ENCODE data around the gene N4BP2.
"Not testable (repeated sequence)": the region's sequence is repeated elsewhere in the genome, so short reads cannot be mapped to it uniquely, and the experiment has no call there.

N4BP2 gene

DNA sequence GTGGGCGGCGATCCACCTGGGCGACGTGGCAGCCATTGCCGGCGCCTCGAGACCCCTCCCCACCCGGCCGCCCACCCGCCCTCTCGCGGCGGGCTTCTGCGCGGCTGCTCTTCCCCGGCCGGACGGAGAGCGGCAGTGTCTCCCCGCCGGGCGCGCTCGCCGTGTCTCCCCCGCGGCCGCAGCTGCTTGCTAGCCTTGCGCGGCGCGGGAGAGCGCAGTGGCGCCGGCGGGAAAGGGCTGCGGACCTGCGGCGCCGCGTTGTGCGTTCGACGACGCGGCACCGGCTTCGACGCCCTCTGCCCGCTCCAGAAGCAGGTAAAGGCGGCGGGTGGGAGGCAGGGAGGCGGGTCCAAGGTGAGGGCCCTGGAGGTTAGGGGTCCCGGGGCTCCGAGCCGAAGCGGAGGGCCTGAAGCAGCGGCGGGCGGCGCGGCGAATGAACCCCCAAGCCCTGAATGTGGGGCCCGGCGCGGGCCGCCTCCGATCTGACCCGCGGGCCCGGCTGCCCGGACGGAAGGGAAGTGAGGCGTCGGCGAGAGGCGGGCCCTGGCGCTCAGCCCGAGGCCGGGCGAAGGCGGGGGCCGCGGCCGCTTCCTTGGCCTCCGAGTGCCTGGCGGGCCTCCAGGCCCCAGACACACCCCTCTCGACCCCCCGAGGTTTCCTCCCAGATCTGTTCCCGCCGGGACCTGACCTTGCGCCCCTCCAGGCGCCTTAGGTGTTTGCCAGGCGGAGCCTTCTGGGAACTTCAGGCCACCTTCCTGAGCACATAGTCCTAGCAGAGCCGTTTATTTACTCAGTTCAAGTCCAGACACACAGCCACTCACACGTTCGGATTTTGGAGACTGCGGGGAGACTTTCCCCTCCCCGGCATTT lies at the start of gene N4BP2:
TSS of gene N4BP2 (plus strand) at position 135 of the 870 bp plus-strand sequence. CDS start 40,491 bp downstream, outside the sequence.
- DNase-seq = no peak

DNA sequence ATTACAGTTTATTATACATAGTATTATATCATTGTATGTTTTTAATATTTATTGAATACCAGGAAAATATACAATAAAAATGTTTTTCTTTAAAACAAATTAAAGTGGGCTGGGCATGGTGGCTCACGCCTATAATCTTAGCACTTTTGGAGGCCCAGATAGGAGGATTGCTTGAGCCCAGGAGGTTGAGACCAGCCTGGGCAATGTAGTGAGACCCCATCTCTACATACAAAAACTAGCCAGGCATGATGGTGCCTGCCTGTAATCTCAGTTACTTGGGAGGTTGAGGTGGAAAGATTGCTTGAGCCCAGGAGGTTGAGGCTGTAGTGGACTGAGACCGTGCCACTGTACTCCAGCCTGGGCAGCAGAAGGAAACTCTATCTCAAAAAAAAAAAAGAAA lies 40.6 kb upstream of the N4BP2 start:
- DNase-seq = no peak

DNA sequence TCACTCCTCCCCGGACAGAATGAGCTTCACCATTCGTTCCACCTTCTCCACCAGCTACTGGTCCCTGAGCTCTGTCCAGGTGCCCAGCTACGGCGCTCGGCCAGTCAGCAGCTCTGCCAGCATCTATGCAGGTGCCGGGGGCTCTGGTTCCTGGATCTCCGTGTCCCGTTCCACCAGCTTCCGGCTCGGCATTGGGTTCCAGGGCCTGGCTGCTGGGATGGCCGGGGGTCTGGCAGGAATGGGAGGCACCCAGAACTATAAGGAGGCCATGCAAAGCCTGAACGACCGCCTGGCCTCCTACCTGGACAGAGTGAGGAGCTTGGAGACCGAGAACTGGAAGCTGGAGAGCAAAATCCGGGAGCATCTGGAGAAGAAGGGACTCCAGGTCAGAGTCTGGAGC lies 36.4 kb upstream of the N4BP2 start:
- no peak for DNase-seq

DNA sequence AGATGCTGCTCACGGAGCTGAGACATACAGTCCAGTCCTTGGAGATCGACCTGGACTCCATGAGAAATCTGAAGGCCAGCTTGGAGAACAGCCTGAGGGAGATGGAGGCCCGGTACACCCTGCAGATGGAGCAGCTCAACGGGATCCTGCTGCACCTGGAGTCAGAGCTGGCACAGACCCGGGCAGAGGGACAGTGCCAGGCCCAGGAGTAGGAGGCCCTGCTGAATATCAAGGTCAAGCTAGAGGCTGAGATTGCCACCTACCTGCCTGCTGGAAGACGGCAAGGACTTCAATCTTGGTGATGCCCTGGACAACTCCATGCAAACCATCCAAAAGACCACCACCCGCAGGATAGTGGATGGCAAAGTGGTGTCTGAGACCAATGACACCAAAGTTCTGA lies 35.5 kb upstream of the N4BP2 start:
- not testable (repeated sequence) for DNase-seq

DNA sequence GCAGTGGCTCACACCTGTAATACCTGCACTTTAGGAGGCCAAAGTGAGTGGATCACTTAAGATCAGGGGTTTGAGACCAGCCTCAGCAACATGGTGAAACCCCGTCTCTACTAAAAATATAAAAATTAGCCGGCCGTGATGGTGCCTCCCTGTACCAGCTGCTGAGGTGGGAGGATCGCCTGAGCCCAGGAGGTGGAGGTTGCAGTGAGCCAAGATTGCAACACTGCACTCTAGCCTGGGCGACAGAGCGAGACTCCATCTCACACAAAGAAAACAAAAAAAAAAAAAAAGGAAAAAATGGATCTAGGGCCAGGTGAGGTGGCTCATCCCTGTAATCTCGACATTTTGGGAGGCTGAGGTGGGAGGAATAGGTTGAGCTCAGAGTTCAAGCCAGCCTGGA lies 32.6 kb upstream of the N4BP2 start:
- DNase-seq = not testable (repeated sequence)

DNA sequence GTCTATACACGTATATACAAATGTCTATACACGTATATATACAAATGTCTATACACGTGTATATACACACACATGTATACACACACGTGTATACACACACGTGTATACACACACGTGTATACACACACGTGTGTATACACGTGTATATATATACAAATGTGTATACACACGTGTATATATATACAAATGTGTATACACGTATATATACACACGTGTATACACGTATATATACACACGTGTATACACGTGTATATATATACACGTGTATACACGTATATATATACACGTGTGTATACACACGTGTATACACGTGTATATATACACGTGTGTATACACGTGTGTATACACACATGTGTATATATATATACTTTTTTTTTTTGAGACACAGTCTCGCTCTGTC lies 23.9 kb upstream of the N4BP2 start:
- no peak for DNase-seq

DNA sequence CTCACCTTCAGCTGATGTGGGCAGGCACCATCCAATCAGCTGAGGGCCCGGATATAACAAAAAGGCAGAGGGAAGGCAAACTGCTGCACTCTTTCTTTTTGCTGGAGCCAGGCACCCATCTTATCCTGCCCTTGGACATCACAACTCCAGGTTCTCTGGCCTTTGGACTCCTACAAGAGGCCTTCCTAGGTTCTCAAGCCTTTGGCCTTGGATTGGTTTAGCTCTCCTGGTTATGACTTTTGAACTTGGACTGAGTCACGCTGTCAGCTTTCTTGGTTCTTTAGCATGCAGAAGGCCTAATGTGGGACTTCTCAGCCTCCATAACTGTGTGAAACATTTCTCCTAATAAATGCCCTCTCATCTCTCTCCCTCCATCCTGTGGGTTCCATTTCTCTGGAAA lies 23.0 kb upstream of the N4BP2 start:
- no peak for DNase-seq

DNA sequence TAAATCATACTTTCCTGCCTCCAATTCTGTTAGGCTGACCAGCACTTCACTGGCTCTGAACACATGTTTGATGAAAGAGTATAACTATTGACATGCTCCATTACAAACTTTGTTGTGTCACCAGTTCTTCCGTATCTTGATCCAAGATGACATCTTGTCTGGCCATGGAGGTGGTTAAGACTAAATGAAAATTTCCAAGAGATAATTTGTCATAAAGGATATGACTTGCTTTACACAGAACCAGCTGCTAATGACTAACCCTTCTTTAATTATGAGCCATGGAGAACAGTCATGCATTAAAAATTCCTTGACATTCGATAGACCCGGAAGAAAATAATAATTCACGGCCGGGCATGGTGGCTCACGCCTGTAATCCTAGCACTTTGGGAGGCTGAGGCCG lies 17.7 kb upstream of the N4BP2 start:
- no peak for DNase-seq

DNA sequence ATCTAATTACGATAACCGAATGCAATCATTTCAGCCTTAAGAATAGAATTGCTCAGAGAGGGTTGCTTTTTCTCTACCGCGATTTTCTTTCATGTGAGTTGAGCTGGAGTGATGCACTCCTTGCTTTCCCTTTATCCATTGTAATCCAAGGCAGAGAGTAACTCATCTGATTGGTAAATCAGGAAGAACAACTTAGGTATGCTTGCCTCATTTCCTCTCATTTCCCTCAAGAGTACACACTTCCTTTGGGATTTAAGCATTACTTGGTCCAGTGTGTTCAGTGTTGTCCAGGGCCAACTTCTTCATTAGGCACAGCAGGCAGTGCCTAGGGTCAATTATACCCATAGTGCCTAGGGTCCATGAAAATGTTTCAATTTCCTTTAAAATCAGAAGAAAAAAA lies 15.7 kb upstream of the N4BP2 start:
- DNase-seq = no peak

DNA sequence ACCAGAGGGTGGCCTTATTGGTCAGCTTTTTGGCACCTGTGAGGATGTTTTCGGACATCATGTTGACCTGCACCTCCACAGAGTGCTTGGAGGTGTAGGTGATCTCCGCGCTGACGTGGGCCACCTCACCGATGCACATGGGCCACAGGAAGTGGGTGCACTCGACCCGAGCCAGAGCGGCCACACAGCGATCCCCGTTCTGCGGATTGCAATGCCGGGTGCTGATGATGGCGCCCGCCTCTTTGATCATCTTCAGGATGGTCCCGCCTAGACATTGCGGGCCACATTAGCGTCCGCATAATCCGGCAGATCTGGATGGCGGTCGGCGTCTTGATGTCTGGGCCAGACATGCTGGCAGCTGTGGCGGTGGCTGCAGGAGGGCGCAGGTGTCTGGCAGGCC lies 12.9 kb upstream of the N4BP2 start:
- no peak for DNase-seq

DNA sequence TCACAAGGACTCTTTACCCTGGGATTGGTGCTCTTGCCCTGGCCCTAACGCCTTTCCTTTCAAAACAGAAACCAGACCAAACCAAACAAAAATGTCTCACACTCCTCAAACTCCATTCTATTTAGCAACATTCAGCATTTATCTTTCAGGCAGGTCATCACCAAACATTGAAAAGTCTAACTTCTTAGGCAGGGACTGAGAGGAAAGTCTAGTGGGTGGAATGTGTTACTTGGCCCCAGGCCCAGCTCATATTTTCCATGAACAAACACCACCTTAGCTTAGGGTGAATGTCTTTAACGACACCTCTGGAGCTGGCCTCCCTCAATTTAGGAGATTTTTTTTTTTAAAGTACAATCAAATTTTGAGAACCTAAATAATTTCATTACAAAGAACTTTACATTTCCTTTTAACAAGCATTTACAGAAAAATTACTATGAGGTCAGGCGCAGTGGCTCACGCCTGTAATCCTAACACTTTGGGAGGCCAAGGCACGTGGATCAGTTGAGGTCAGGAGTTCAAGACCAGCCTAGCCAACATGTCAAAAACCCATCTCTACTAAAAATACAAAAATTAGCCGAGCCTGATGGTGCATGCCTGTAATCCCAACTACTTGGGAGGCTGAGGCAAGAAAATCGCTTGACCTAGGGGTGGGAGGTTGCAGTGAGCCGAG lies 10.2 kb upstream of the N4BP2 start:
- DNase-seq = no peak

DNA sequence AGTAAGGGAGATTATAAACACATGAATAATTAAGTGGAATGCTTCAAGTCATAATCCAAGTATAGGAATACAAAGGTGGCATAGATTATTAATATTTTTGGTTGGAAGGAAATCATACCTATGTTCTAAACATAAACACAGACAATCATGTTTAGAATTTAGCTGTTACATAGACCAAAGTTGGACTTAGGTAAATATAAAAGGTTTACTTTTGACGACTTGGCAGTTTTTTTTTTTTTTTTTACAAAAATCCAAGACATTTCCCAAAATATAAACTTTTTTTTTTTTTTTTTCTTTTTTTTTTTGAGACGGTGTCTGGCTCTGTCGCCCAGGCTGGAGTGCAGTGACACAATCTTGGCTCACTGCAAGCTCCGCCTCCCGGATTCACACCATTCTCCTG lies 3.5 kb upstream of the N4BP2 start:
- DNase-seq = no peak

DNA sequence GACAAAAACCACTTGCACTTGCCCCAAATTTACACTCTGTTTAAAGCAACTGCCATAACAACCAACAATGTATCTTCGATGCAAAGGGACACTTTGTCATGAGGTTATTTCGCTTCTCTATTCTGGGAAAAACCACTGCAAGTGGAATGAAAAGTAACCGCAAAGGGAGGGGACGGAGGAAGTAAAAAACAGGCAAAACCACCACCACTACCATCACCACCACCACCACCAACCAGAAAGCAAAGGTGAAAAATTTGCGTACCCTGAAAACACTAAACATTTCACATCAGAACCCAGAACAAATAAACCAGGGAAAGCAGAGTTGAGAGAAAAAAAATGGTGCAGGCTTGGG lies 1.2 kb upstream of the N4BP2 start:
- no peak for DNase-seq

DNA sequence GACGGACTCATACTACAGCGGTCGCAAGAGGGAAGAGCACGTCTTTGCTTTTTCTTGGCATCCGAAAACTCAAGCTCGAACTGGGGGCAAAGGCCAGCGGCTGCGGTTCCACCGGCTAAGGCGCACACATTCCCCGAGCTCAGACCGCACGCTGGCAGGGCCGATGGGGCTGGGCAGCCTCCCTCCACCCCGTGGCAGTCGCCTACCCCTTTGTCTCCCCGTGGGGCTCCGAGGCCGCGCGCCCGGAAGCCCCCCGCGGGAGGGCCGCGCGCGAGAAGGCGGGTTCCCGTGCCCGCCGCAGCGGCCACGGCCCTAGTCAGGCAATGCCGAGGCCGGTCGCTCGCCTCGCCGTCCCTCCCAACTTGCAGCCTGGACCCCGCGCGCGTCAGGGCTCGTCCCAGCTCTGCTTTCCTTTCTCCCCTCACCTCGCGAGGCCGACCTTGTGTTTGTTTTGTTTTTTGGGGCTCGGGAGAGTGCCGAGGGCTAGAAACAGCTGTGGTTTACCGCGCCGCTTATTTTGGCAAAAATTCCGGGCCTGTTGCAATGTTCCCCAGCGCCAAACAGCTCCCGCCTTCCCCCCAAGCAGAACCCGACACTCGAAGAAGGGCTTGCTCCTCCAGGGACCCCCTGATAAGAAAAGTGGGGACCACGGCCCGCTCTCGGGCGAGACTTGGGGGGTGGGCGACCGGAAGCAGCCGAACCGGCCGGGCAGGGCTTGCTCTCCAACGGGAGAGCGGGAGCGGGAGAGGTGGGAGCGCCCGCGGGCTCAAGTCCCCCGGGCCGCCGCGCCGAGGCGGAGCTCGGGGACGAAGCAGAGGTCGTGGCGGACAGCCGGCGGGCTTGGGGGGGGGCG lies 561 bp upstream of the N4BP2 start:
- DNase-seq = peak; percentile 34

DNA sequence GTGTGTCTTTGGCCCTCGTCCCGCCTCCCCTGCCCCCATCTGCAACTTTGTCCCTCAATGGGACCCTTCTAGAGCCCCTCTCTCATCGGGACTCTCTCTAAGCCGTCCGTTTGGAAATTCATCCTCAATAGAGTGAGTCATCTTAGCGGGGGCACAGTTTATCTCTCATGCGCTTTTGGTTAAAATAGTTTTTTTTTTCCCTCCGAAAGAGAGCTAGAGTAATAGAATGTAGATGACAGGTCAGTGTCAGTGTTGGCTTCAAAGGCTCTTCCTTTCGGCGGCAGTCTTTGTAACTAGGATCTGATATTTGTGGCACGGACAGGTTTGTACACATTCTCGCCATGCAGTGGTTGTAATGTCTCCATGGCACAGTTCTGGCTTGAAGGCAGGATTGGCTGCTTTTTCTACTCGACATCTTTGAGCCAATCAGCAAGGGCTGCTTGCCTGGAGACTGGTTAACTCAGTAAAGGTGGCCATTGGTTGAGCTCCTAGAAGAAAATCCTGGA lies 989 bp downstream of the N4BP2 start:
- peak; percentile 63 for DNase-seq

DNA sequence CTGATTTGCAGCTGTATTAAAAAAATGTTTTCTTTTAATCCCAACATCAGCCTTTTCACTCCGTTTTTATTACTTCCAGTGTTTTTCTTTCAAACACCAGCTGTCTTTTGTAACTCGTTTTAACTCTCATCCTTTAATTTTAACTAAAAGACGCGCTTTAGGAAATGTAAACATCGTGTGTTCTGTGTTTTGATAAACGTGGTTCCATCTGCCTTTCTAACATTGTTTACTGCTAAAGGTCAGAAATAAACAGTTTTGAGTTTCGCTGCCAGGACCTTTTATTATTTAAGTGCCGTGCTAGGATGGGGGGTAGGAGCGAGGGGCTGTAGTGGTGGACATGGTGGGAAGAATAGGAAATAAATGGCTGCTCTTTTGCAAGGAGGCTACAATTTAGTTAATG lies 1.5 kb downstream of the N4BP2 start:
- no peak for DNase-seq

DNA sequence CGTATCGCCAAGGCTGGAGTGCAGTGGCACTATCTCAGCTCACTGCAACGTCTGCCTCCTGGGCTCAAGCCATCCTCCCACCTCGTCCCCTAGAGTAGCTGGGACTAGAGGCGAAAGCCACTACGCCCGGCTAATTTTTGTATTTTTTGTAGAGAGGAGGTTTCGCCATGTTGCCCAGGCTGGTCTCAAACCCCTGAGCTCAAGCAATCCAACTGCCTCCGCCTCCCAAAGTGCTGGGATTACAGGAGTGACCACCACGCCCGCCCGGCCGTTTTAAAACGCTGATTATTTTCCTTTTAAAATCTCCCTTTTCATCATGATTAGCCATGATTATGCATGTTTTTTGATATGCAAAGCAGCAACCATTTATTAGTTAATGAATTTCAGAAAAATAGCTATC lies 2.2 kb downstream of the N4BP2 start:
- DNase-seq = no peak

DNA sequence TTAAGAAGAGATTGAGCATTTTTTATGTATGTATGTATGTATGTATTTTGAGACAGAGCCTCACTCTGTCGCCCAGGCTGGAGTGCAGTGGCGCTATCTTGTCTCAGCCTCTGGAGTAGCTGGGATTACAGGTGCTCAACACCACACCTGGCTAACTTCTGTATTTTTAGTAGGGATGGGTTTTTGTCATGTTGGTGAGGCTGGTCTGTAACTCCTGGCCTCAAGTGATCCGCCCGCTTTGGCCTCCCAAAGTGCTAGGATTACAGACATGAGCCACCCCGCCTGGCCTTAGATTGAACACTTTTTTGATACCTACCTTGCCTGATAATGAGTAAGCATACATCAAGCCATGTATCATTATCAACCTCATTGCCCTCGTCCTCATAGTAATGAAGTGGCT lies 2.7 kb downstream of the N4BP2 start:
- DNase-seq = no peak

DNA sequence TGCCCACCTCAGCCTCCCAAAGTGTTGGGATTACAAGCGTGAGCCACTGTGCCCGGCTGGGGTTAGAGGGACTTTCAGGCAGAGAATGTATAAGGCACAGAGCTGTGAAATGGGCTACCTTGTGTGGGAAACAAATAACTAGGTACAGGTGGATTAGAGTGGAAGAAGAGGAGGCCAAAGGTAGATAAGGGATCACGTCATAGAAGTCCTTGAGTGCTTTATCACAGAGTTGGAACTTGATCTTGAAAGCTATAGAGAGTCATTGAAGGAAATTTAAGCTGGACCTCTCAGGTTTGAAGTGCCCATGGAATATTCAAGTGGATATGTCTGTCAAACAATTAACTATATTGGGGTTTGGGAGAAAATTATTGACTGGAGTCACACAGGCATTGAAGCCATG lies 8.4 kb downstream of the N4BP2 start:
- no peak for DNase-seq

DNA sequence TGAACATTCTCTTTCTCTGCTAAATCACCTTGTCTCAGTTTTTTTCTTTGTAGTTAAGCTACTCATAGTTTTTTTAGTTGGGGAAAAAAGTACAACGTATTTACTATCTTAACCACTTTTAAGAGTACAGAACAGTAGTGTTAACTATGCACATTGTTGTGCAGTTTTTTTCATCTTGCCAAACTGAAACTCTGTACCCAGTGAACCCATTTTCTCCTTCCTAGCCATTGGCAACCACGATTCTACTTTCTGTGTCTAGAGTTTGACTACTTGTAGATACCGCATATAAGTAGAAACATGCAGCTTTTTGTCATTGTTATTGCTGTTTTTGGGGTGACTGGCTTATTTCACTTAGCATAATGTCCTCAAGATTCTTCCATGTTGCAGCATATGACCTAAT lies 10.0 kb downstream of the N4BP2 start:
- DNase-seq = no peak

DNA sequence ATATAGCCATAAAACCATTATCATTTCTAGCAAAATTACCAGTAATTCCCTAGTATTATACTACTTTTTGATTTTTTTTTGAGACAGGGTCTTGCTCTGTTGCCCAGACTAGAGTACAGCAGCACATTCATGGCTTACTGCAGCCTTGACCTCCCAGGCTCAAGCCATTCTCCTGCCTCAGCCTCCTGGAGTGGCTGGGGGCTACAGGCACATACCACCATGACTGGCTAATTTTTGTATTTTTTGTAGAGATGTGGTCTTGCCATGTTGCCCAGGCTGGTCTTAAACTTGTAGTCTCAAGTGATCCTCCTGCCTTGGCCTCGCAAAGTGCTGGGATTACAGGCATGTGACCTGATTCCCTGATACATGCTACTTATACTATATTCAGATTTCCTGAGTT lies 13.7 kb downstream of the N4BP2 start:
- DNase-seq = no peak

DNA sequence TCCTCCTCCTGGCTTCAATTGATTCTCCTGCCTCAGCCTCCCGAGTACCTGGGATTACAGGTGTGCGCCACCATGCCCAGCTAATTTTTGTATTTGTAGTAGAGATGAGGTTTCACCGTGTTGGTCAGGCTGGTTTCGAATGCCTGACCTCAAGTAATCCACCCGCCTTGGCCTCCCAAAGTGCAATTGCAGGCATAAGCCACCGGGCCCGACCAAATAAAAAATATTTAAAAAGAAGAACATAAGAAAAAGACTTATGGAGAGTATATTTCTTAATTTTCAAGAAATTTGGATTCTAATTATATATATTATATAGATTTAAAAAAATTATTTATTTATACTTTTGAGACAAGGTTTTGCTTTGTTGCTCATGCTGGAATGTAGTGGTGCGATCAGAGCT lies 29.8 kb downstream of the N4BP2 start:
- no peak for DNase-seq

DNA sequence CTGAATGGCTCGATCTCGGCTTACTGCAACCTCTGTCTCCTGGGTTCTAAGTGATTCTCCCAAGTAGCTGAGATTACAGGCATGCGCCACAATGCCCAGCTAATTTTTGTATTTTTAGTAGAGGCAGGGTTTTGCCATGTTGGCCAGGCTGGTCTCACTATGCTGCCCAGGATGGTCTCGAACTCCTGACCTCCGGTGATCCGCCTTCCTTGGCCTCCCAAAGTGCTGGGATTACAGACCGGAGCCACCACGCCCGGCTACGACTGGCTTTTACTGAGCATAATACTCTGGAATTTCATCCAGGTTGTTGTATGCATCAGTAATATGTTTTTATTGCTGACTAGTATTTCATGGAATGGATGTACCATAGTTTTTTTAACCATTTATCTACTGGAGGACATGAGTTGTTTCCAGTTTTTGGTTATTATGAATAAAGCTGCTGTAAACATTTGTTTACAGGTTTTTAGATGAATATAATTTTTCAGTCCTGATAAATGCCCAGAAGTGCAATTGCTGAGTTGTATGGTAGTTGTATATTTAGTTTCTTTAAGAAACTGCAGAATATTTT lies 31.2 kb downstream of the N4BP2 start:
- no peak for DNase-seq
